Cardiac fibroblast (primary cell): Measurements from ENCODE around the gene STPG3.

ENCODE experiments used
- DNase-seq, 2 donors: peaks; one replicate each; pipeline versions ENCODE4 v3.0.0 to v3.0.0-alpha.2; 2010; ENCODE audit warnings: low read depth in 2 of 2
- H3K4me3 ChIP-seq, 2 donors: replicated peaks in 1 of 2; 1 replicate in 1 of 2; 2 replicates in 1 of 2; pipeline ENCODE4 v1.5.1; 2011; ENCODE audit warnings: low read depth in 2 of 2, low read length in 2 of 2, mild to moderate bottlenecking in 2 of 2, moderate library complexity in 1 of 2
- TF ChIP-seq, protein P1 (sequence below): IDR thresholded peaks from one replicate; pipeline ENCODE4 v1.5.1; 2011; ENCODE audit warnings: low read depth, mild to moderate bottlenecking, low read length, inconsistent platforms

STPG3 gene

DNA sequence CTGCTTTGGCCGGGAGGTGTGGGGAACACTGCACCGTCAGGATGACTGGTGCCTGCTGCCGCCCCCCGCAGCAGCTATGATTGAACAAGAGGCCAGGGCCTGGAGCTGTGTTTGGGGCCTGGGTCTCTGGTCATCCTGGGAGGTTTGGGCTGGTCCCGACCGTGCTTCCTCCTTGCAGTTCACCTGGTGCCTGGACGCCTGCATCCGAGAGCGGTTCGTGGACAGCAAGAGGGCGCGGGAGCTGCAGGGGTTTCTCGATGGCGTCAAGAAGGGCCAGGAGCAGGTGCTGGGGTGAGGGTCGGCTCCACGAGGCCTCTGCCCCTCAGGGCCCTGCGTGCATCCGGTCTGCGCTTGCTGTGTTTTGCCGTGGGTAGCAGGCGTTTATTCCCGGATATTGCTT is 13.0 kb downstream of the STPG3 start:
- DNase-seq: no peak
- TF ChIP-seq, protein P1, sequence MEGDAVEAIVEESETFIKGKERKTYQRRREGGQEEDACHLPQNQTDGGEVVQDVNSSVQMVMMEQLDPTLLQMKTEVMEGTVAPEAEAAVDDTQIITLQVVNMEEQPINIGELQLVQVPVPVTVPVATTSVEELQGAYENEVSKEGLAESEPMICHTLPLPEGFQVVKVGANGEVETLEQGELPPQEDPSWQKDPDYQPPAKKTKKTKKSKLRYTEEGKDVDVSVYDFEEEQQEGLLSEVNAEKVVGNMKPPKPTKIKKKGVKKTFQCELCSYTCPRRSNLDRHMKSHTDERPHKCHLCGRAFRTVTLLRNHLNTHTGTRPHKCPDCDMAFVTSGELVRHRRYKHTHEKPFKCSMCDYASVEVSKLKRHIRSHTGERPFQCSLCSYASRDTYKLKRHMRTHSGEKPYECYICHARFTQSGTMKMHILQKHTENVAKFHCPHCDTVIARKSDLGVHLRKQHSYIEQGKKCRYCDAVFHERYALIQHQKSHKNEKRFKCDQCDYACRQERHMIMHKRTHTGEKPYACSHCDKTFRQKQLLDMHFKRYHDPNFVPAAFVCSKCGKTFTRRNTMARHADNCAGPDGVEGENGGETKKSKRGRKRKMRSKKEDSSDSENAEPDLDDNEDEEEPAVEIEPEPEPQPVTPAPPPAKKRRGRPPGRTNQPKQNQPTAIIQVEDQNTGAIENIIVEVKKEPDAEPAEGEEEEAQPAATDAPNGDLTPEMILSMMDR: no peak
- no peak overlapping the region for H3K4me3 ChIP-seq

DNA sequence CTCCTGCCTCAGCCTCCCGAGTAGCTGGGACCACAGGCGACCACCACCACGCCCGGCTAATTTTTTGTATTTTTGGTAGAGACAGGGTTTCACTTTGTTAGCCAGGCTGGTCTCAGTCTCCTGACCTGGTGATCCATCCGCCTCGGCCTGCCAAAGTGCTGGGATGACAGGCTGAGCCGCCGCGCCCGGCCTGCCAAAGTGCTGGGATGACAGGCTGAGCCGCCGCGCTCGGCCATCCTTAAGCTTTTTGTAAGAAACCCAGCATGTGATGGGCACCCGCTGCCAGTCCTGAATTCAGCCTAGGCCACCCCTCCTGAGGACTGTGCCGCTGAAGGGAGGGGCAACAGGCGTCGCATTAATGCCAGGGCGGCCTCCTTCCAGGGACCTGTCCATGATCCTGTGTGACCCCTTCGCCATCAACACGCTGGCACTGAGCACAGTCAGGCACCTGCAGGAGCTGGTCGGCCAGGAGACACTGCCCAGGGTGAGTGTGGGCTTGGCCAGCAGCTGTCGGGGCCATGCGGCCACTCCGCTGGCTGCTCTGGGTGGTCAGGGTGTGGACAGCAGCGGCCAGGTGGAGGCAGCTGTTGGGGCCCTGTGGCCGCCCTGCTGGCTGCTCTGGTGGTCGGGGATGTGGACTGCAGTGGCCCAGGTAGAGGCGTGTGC is 14.5 kb downstream of the STPG3 start:
- no peak overlapping the region for H3K4me3 ChIP-seq
- no peak for DNase-seq
- TF ChIP-seq, protein P1: no peak

DNA sequence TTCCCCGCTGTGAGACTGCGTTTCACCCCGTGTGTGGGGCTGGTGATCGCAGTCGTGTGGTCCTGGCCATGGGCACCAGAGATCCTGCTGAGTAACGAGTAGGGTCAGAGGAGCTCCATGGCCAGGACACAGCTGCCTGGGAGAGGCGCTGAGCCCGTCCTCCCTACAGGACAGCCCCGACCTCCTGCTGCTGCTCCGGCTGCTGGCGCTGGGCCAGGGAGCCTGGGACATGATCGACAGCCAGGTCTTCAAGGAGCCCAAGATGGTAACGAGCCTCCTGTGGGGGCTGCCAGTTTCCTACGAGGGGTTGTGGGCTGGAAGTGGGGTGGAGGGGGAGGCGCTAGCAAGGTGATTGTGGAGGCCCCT is 15.1 kb downstream of the STPG3 start:
- no peak for DNase-seq
- no peak overlapping the region for H3K4me3 ChIP-seq
- TF ChIP-seq, protein P1: no peak

DNA sequence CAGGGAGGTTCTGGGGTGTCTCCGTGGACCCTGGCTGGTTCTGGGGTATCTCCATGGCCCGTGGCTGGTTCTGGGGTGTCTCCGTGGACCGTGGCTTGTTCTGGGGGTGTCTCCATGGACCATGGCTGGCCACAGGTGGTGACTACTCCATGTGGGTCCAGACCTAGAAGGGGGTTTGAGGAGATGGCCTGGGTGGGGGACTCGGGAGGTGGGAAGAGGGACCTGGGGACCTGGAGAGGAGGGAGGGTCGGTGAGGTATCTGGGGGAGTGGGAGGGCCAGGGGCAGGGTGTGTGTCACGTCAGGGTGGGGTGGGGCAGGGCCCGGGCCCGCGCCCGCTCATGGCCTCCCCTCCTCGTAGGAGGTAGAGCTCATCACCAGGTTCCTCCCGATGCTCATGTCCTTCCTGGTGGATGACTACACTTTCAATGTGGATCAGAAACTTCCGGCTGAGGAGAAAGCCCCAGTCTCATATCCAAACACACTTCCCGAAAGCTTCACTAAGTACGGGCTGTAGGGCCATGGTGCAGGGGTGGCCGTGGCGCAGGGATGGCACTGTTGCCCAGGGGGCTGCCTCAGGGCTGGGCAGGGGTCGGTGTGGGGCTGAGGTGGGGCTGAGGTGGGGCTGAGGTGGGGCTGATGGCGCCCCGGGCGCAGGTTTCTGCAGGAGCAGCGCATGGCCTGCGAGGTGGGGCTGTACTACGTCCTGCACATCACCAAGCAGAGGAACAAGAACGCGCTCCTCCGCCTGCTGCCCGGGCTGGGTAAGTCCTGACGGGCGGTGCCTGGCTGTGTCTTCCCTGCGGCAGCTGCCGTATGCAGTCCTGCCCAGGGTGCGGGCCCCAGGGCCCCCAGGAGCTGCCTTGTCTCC is 15.7 kb downstream of the STPG3 start:
- TF ChIP-seq, protein P1: no peak
- no peak for DNase-seq
- H3K4me3 ChIP-seq: no peak overlapping the region

DNA sequence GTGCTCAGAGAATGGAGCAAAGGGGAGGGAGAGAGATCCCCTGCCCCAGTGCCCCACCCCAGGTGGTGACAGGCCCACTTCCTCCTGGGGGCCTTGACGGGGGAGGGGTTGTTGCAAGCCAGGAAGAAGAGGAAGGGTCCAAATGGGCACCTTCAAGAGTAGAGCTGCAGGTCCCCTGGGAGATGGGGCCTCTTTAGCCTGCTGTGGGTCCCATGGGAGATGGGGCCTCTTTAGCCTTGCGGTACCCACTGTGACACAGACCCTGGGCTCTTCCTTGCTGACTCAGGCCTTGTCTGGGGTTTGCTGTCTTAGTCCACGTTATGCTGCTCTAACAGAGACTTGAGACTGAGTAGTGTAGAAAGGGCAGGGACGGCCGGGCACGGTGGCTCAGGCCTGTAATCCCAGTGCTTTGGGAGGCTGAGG is 16.9 kb downstream of the STPG3 start:
- TF ChIP-seq, protein P1: no peak
- DNase-seq: peak in 1 of 2 donors; percentile 76
- no peak overlapping the region for H3K4me3 ChIP-seq

DNA sequence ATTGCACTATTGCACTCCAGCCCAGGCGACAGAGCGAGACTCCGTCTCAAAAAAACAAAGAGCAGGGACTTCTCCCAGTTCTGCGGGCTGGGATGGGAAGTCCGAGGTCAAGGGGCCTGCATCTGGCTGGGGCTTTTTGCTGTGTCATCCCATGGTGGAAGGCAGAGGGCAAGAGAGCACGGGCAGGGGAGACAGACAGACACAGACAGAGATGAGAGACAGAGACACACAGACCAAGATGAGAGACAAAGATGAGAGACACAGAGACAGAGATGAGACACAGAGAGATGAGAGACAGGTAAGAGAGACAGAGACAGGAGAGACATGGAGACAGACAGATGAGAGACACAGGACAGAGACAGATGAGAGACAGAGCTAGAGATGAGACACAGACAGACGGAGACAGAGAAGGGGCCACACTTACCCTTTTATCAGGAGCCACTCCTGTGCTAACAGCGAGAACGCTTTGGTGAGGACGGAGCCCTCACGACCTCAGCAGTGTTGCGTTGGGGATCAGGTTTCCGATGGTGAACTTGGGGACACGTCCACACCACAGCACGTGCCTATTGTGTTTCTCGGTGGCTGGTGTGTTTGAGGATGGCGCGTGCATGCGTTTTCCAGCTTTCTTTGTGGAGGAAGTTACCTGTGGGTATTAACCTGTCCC is 17.6 kb downstream of the STPG3 start:
- DNase-seq: peak in 1 of 2 donors; percentile 43
- TF ChIP-seq, protein P1: no peak
- no peak overlapping the region for H3K4me3 ChIP-seq
